IMR-90 (cell line): ENCODE measurements around the gene TASL. TPM values are rescaled to one million over a fixed set of nuclear protein-coding genes. Genes with fewer than 3 reads are reported as not detected.

ENCODE experiments used
- ATAC-seq: fragments of 200-7000 bp; cut with Tn5 transposase; 2 replicates; pipeline ENCODE4 v1.9.1; 2020; ENCODE audit warnings: low read depth, mild to moderate bottlenecking, moderate library complexity
- BruUV-seq: library from RNA; stranded (reverse); fragments of 400-500 nt; replicated peaks from 2 replicates; lab custom pipeline; 2021; lab: Mats Ljungman, UMichigan
- CTCF ChIA-PET: fragments of 300-600 bp; formaldehyde crosslinking; extraction: SDS; loops from one replicate; lab custom pipeline; 2021; ENCODE audit warnings: antibody characterized with exemption; lab: Yijun Ruan, JAX
- POLR2A ChIA-PET: fragments of 300-600 bp; sonication (Branson Sonifier 250); formaldehyde crosslinking; loops from one replicate; lab custom pipeline; 2022; ENCODE audit warnings: antibody characterized with exemption; ENCODE audit not compliant: unreplicated experiment; lab: Charles Lee
- DNase-seq: peaks from one replicate; pipeline ENCODE4 v3.0.0; 2013
- H2AFZ ChIP-seq: replicated peaks from 2 replicates; pipeline ENCODE3; 2013; ENCODE audit warnings: low read length, mild to moderate bottlenecking; ENCODE audit not compliant: poor library complexity
- H2AK5ac ChIP-seq: 2 replicates; pipeline ENCODE4 v1.6.1; 2013; ENCODE audit warnings: low read depth, low read length, inconsistent platforms
- H2AK9ac ChIP-seq: replicated peaks from 2 replicates; pipeline ENCODE3; 2013; ENCODE audit warnings: mild to moderate bottlenecking, low read depth, low read length, moderate library complexity; ENCODE audit not compliant: poor library complexity
- H2BK120ac ChIP-seq: 2 replicates; pipeline ENCODE4 v1.6.1; 2013; ENCODE audit warnings: low read depth, low read length, inconsistent platforms
- H2BK15ac ChIP-seq: 3 replicates; pipeline ENCODE4 v1.6.1; 2013; ENCODE audit warnings: low read depth, low read length, inconsistent platforms
- H2BK20ac ChIP-seq: 2 replicates; pipeline ENCODE4 v1.6.1; 2013; ENCODE audit warnings: low read depth, mild to moderate bottlenecking, inconsistent platforms, low read length, moderate library complexity
- H2BK5ac ChIP-seq: 2 replicates; pipeline ENCODE4 v1.6.1; 2013; ENCODE audit warnings: mild to moderate bottlenecking, low read depth, low read length, inconsistent platforms; ENCODE audit not compliant: poor library complexity, severe bottlenecking
- H3K14ac ChIP-seq: replicated peaks from 2 replicates; pipeline ENCODE4 v1.6.1; 2013; ENCODE audit warnings: low read depth, low read length, inconsistent platforms
- H3K18ac ChIP-seq: 2 replicates; pipeline ENCODE4 v1.6.1; 2013; ENCODE audit warnings: low read depth, low read length, control low read depth
- H3K23ac ChIP-seq: 2 replicates; pipeline ENCODE4 v1.6.1; 2013; ENCODE audit warnings: low read depth, low read length, inconsistent platforms
- H3K27ac ChIP-seq: 2 replicates; pipeline ENCODE4 v1.5.1; 2013; ENCODE audit warnings: mild to moderate bottlenecking, control low read depth, low read length; ENCODE audit not compliant: insufficient read depth
- H3K27me3 ChIP-seq: 2 replicates; pipeline ENCODE4 v1.6.1; 2013; ENCODE audit warnings: low read length; ENCODE audit not compliant: control insufficient read depth, insufficient read depth
- H3K36me3 ChIP-seq: 2 replicates; pipeline ENCODE4 v1.6.1; 2013; ENCODE audit warnings: low read length, mixed read lengths; ENCODE audit not compliant: control insufficient read depth, insufficient read depth
- H3K4ac ChIP-seq: 2 replicates; pipeline ENCODE4 v1.6.1; 2013; ENCODE audit warnings: low read depth, low read length, inconsistent platforms
- H3K4me1 ChIP-seq: 2 replicates; pipeline ENCODE4 v1.6.1; 2013; ENCODE audit warnings: low read length, mixed read lengths; ENCODE audit not compliant: control insufficient read depth, insufficient read depth
- H3K4me2 ChIP-seq: 2 replicates; pipeline ENCODE4 v1.6.1; 2013; ENCODE audit warnings: low read depth, mild to moderate bottlenecking, control low read depth, low read length, moderate library complexity
- H3K4me3 ChIP-seq: 2 replicates; pipeline ENCODE4 v1.5.1; 2013; ENCODE audit warnings: low read depth, mild to moderate bottlenecking, control low read depth, low read length, moderate library complexity; ENCODE audit not compliant: insufficient read depth
- H3K56ac ChIP-seq: 2 replicates; pipeline ENCODE4 v1.6.1; 2013; ENCODE audit warnings: low read length, inconsistent platforms; ENCODE audit not compliant: insufficient read depth; ENCODE audit errors: extremely low read depth
- H3K79me1 ChIP-seq, 2 experiments: 2 replicates each; pipeline ENCODE4 v1.6.1; 2013; ENCODE audit warnings: low read length in 2 of 2, inconsistent platforms in 1 of 2, low read depth in 1 of 2
- H3K9ac ChIP-seq: 2 replicates; pipeline ENCODE4 v1.6.1; 2013; ENCODE audit warnings: low read depth, low read length, control low read depth
- H3K9me1 ChIP-seq: 2 replicates; pipeline ENCODE4 v1.6.1; 2013; ENCODE audit warnings: low read length, inconsistent platforms; ENCODE audit not compliant: insufficient read depth
- H3K9me3 ChIP-seq: 2 replicates; pipeline ENCODE4 v1.6.1; 2013; ENCODE audit warnings: low read length; ENCODE audit not compliant: control insufficient read depth, insufficient read depth
- H4K20me1 ChIP-seq: 2 replicates; pipeline ENCODE4 v1.6.1; 2013; ENCODE audit warnings: low read length, inconsistent platforms; ENCODE audit not compliant: insufficient read depth
- H4K5ac ChIP-seq: 2 replicates; pipeline ENCODE4 v1.6.1; 2013; ENCODE audit warnings: mild to moderate bottlenecking, low read depth, low read length, control low read depth
- H4K8ac ChIP-seq, 2 experiments: 2 replicates each; pipeline ENCODE4 v1.6.1; 2013; ENCODE audit warnings: low read depth in 2 of 2, low read length in 2 of 2, control low read depth in 1 of 2, inconsistent platforms in 1 of 2
- H4K91ac ChIP-seq: 2 replicates; pipeline ENCODE4 v1.6.1; 2013; ENCODE audit warnings: low read depth, low read length, inconsistent platforms; ENCODE audit not compliant: insufficient read depth
- BHLHE40 ChIP-seq: fragments of 150-350 bp; IDR thresholded peaks from 2 replicates; pipeline ENCODE4 v1.6.1; 2016; ENCODE audit warnings: mild to moderate bottlenecking, low read depth, low read length
- CEBPB ChIP-seq: IDR thresholded peaks from 2 replicates; pipeline ENCODE4 v1.6.1; 2012; ENCODE audit warnings: low read depth, low read length, improper control_type of control experiment
- CHD1 ChIP-seq: IDR thresholded peaks from 2 replicates; pipeline ENCODE4 v1.6.1; 2012; ENCODE audit warnings: low read depth, low read length, improper control_type of control experiment
- FOS ChIP-seq: fragments of 150-350 bp; IDR thresholded peaks from 2 replicates; pipeline ENCODE4 v1.6.1; 2016; ENCODE audit warnings: low read depth, low read length
- MAZ ChIP-seq: IDR thresholded peaks from 2 replicates; pipeline ENCODE4 v1.6.1; 2012; ENCODE audit warnings: low read depth, mild to moderate bottlenecking, low read length, improper control_type of control experiment, moderate library complexity, borderline replicate concordance
- MXI1 ChIP-seq: IDR thresholded peaks from 2 replicates; pipeline ENCODE4 v1.6.1; 2012; ENCODE audit warnings: low read depth, mild to moderate bottlenecking, low read length, moderate library complexity, borderline replicate concordance
- NFE2L2 ChIP-seq: fragments of 150-350 bp; IDR thresholded peaks from 2 replicates; pipeline ENCODE4 v1.6.1; 2016; ENCODE audit warnings: low read depth, mild to moderate bottlenecking, low read length
- RAD21 ChIP-seq: IDR thresholded peaks from 2 replicates; pipeline ENCODE4 v1.6.1; 2012; ENCODE audit warnings: low read length, improper control_type of control experiment
- SMC3 ChIP-seq: fragments of 150-350 bp; IDR thresholded peaks from 2 replicates; pipeline ENCODE4 v1.6.1; 2016; ENCODE audit warnings: low read depth, mild to moderate bottlenecking, antibody characterized with exemption, low read length, moderate library complexity
- WGBS, 2 experiments: methylation state at CpG; one replicate each; pipeline versions ENCODE4 v1.1.5 to v1.1.7; 2013; ENCODE audit warnings: missing lambda C conversion rate in 2 of 2; ENCODE audit not compliant: insufficient read length in 1 of 2; ENCODE audit errors: extremely low coverage in 2 of 2; 5-methylcytosine and 5-hydroxymethylcytosine counted together
- dilution Hi-C: fragments of 300-500 bp; cut with HindIII; formaldehyde crosslinking; loops from one replicate; pipeline ENCODE4 v1.14.3; 2018; ENCODE audit warnings: low sequenced_read_pairs; ENCODE audit not compliant: unreplicated experiment
- in situ Hi-C: fragments of 300-500 bp; cut with MboI; formaldehyde crosslinking; loops from 3 replicates; pipeline ENCODE4 v1.14.3; 2019; ENCODE audit warnings: low sequenced_read_pairs, inconsistent platforms, mixed read lengths
- intact Hi-C: fragments of 100-400 bp; cut with micrococcal nuclease; formaldehyde crosslinking; loops from 2 replicates; pipeline ENCODE4 v1.10.0; 2022
- polyA plus RNA-seq, 3 experiments: library from polyadenylated mRNA; depleted of rRNA; stranded (reverse); fragments of >200 nt; gene quantifications; 2 replicates each; pipeline ENCODE4 v1.2.3, GENCODE V29; 2012; ENCODE audit warnings: low replicate concordance in 1 of 3
- total RNA-seq: library from RNA; depleted of rRNA; stranded (reverse); fragments of >200 nt; gene quantifications from 2 replicates; pipeline ENCODE4 v1.2.3, GENCODE V29; 2012

TASL gene
- total and polyA plus RNA-seq, 2 of the 4 experiments (the other 2 are of a cell fraction), result not detected

- H2BK5ac ChIP-seq, result no peak overlapping the region
- H3K79me1 ChIP-seq, result no peaks in the 10 kb centered on the region
- in situ Hi-C loops (no loop called here), intact Hi-C loops (no loop called here), dilution Hi-C loops (no loop called here)
- no peak overlapping the region for H3K4me3 ChIP-seq
- H2BK20ac ChIP-seq, result no peak overlapping the region
- no peak overlapping the region for H3K14ac ChIP-seq
- no peak overlapping the region for H2BK120ac ChIP-seq
- no peak for TF ChIP-seq MXI1
- no peak for TF ChIP-seq MAZ
- TF ChIP-seq FOS, result no peak
- TF ChIP-seq CEBPB, result no peak
- TF ChIP-seq NFE2L2, result no peak
- TF ChIP-seq CHD1, result no peak
- TF ChIP-seq BHLHE40, result no peak
- no peak for TF ChIP-seq SMC3
- no peak for TF ChIP-seq RAD21
- H4K5ac ChIP-seq, result no peak overlapping the region
- H3K9me1 ChIP-seq, result no peaks in the 10 kb centered on the region
- no TSS peak for BruUV-seq
- H3K9me3 ChIP-seq, result no peaks in the 10 kb centered on the region
- CTCF ChIA-PET, result interaction anchor here (0.6 to 1.3 kb wide), 2 partner anchors 10 to 520 kb away, joined by 3 to 5 read pairs; no protein-coding TSS in a partner anchor
- no peak overlapping the region for H2AFZ ChIP-seq
- no peak overlapping the region for H3K4me2 ChIP-seq
- no peak overlapping the region for H4K91ac ChIP-seq
- no peaks in the 10 kb centered on the region for H3K4me1 ChIP-seq
- H2AK5ac ChIP-seq, result no peak overlapping the region
- no peak overlapping the region for H3K18ac ChIP-seq
- no peak overlapping the region for H2AK9ac ChIP-seq
- H3K36me3 ChIP-seq, result no peaks in the 10 kb centered on the region
- no peak overlapping the region for H3K23ac ChIP-seq
- no peak overlapping the region for H3K9ac ChIP-seq
- no CpG with 5 or more reads among the region's 2 CpGs for WGBS, 2 experiments
- no peak overlapping the region for H3K4ac ChIP-seq
- POLR2A ChIA-PET, result no interaction called here
- no peak for DNase-seq
- no peak overlapping the region for H3K56ac ChIP-seq
- H4K8ac ChIP-seq, result no peak overlapping the region
- H3K27ac ChIP-seq, result no peak overlapping the region
- no peaks in the 10 kb centered on the region for H4K20me1 ChIP-seq
- no peaks in the 10 kb centered on the region; the same call in 1 of the 2 replicates for H3K27me3 ChIP-seq
- ATAC-seq, result no peak
- H2BK15ac ChIP-seq, result no peak overlapping the region
Measured at GRCh38 chrX:30580641-30581040, 3.1 kb upstream of the TASL start.
